BE2C (cell line): Measurements from ENCODE around the gene PNMA8B.
"Not testable (repeated sequence)": the region's sequence is repeated elsewhere in the genome, so short reads cannot be mapped to it uniquely, and the experiment has no call there.

ENCODE experiments used
- DNase-seq: peaks from one replicate; pipeline ENCODE4 v3.0.0-alpha.2; 2020
- H3K27me3 ChIP-seq: fragments of 250-450 bp; sonication (Bioruptor Pico); 2 replicates; pipeline ENCODE4 v1.5.1; 2020; ENCODE audit warnings: mild to moderate bottlenecking
- H3K36me3 ChIP-seq: fragments of 250-450 bp; sonication (Bioruptor Pico); 2 replicates; pipeline ENCODE4 v1.5.1; 2020; ENCODE audit warnings: mild to moderate bottlenecking
- H3K4me1 ChIP-seq: fragments of 250-450 bp; sonication (Bioruptor Pico); 2 replicates; pipeline ENCODE4 v1.5.1; 2020
- H3K4me3 ChIP-seq: 2 replicates; pipeline ENCODE4 v1.5.1; 2011; ENCODE audit warnings: low read depth, low read length
- H3K9me3 ChIP-seq: fragments of 250-450 bp; sonication (Bioruptor Pico); 2 replicates; pipeline ENCODE4 v1.5.1; 2020
- CTCF ChIP-seq: IDR thresholded peaks from 2 replicates; pipeline ENCODE4 v1.5.1; 2012; ENCODE audit warnings: mild to moderate bottlenecking, low read depth, low read length

Gene PNMA8B

GRCh38 chr19:46502891-46503290 is 7.2 kb upstream of the PNMA8B start:
- Histone ChIP-seq H3K36me3 (no peaks in the 10 kb centered on the region), H3K9me3 (no peaks in the 10 kb centered on the region), H3K4me3 (no peak overlapping the region), H3K27me3 (no peaks in the 10 kb centered on the region), H3K4me1 (peaks cover 6% of the 10 kb centered on the region; the same call in 1 of the 2 replicates)
- TF ChIP-seq CTCF = no peak
- DNase-seq = no peak

- DNase-seq = no peak
- H3K9me3 ChIP-seq = no peaks in the 10 kb centered on the region
- H3K4me3 ChIP-seq = no peak overlapping the region
- no peaks in the 10 kb centered on the region for H3K36me3 ChIP-seq
- no peak for TF ChIP-seq CTCF
- H3K27me3 ChIP-seq = no peaks in the 10 kb centered on the region
- H3K4me1 ChIP-seq = peaks cover 6% of the 10 kb centered on the region; the same call in 1 of the 2 replicates
Measured at GRCh38 chr19:46499692-46500091, 4.0 kb upstream of the PNMA8B start.

- H3K9me3 ChIP-seq = no peaks in the 10 kb centered on the region
- TF ChIP-seq CTCF = no peak
Measured at GRCh38 chr19:46497773-46498172, 2.1 kb upstream of the PNMA8B start.

GRCh38 chr19:46496886-46497285 is 1.2 kb upstream of the PNMA8B start:
- H3K36me3 ChIP-seq, H3K27me3 ChIP-seq, H3K4me1 ChIP-seq: not testable (repeated sequence)

More at GRCh38 chr19:46497773-46498172, 2.1 kb upstream of the PNMA8B start:
- Histone ChIP-seq H3K36me3 (no peaks in the 10 kb centered on the region), H3K4me3 (no peak overlapping the region), H3K27me3 (no peaks in the 10 kb centered on the region), H3K4me1 (no peaks in the 10 kb centered on the region)
- no peak for DNase-seq

GRCh38 chr19:46496304-46496703 is 637 bp upstream of the PNMA8B start:
- H3K4me1 ChIP-seq = no peaks in the 10 kb centered on the region
- no peak for DNase-seq
- no peaks in the 10 kb centered on the region for H3K27me3 ChIP-seq
- no peaks in the 10 kb centered on the region for H3K36me3 ChIP-seq
- no peaks in the 10 kb centered on the region for H3K9me3 ChIP-seq
- no peak for TF ChIP-seq CTCF
- H3K4me3 ChIP-seq = peak overlapping the region; percentile 73

More at GRCh38 chr19:46496886-46497285, 1.2 kb upstream of the PNMA8B start:
- not testable (repeated sequence) for H3K4me3 ChIP-seq, H3K9me3 ChIP-seq, DNase-seq

GRCh38 chr19:46494941-46495785 is 504 bp downstream of the PNMA8B start:
- no peak for TF ChIP-seq CTCF
- no peaks in the 10 kb centered on the region for H3K9me3 ChIP-seq
- no peaks in the 10 kb centered on the region for H3K4me1 ChIP-seq
- no peak for DNase-seq
- H3K4me3 ChIP-seq = peak overlapping the region; percentile 73
- no peaks in the 10 kb centered on the region for H3K36me3 ChIP-seq
- H3K27me3 ChIP-seq = no peaks in the 10 kb centered on the region
